Activated naive CD8-positive, alpha-beta T cell treated with anti-CD3 and anti-CD28 coated beads, Interleukin-2, amount 10 ng/mL, durations not matched to agents 7 days and 5 days (primary cell): Measurements from ENCODE around the gene NDUFS7. TPM values are rescaled to one million over a fixed set of nuclear protein-coding genes. Genes with fewer than 3 reads are reported as not detected.

Experiments
- ATAC-seq: fragments of 150-1000 bp; cut with Tn5 transposase; one replicate; pipeline ENCODE4 v1.10.0; 2021; ENCODE audit warnings: low read depth, moderate library complexity
- POLR2A ChIA-PET: fragments of 350-600 bp; sonication (Branson Sonifier 250); formaldehyde crosslinking; loops from one replicate; lab custom pipeline; 2021; ENCODE audit warnings: antibody characterized with exemption; lab: Charles Lee
- DNase-seq: peaks from one replicate; pipeline ENCODE4 v3.0.0; 2021
- H3K27ac Mint-ChIP-seq: one replicate; pipeline ENCODE4 v1.8.0; 2022; ENCODE audit warnings: mild to moderate bottlenecking, mixed read lengths
- H3K27me3 Mint-ChIP-seq: one replicate; pipeline ENCODE4 v1.8.0; 2022; ENCODE audit warnings: mild to moderate bottlenecking, moderate library complexity, mixed read lengths
- H3K36me3 Mint-ChIP-seq: one replicate; pipeline ENCODE4 v1.8.0; 2021; ENCODE audit warnings: mild to moderate bottlenecking, mixed read lengths
- H3K4me1 Mint-ChIP-seq: one replicate; pipeline ENCODE4 v1.8.0; 2021; ENCODE audit warnings: mixed read lengths
- H3K4me3 Mint-ChIP-seq: one replicate; pipeline ENCODE4 v1.8.0; 2022; ENCODE audit warnings: mild to moderate bottlenecking, moderate library complexity, mixed read lengths
- H3K9me3 Mint-ChIP-seq: one replicate; pipeline ENCODE4 v1.8.0; 2021; ENCODE audit warnings: mixed read lengths
- total RNA-seq, 2 experiments: library from RNA; stranded (reverse); gene quantifications; one replicate each; pipeline ENCODE4 v1.2.3, GENCODE V29; 2021

Gene NDUFS7
- total RNA-seq, 2 experiments from 2014 or later: 103 to 106 TPM

DNA sequence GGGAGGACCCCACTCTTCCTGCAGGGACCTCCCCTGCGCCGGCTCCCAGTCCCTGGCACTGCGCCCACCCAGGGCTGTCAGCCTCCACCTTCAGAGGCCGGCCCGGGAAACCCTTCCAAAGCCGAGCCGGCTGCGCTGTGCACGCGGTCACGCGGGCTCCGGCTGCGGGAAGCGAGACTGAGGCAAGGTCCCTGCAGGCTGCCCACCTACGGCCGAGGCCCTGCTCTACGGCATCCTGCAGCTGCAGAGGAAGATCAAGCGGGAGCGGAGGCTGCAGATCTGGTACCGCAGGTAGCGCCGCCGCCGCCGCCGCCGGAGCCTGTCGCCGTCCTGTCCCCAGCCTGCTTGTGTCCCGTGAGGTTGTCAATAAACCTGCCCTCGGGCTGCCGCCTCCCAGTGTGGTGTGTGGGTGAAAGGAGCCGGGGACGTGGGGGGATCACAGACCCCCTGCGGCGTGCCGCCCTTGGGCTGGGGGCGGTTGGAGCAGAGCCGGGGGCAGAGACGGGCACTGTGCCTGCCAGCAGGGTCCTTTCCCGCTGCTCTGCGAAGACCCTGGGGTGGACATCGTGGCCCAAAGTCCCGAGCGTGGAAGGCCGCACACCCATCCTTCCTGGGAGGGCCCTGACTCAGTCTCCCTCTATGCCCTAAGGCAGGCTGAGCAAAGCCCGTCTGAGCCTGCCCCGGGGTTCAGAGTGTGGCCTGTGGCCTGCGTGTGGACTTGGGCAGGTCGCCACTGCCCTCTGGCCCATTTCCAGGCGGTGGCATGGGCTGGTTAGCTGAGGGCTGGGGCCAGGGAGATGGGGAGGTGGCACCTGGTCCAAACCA lies 11.7 kb downstream of the NDUFS7 start:
- Mint-ChIP-seq H3K9me3 (no peaks in the 10 kb centered on the region), H3K4me3 (no peak overlapping the region), H3K27ac (no peak overlapping the region), H3K4me1 (peaks cover 2% of the 10 kb centered on the region), H3K27me3 (no peaks in the 10 kb centered on the region), H3K36me3 (peaks cover 2% of the 10 kb centered on the region)
- POLR2A ChIA-PET: no interaction called here
- DNase-seq (no peak), ATAC-seq (no peak)

GRCh38 chr19:1396019-1396767 lies 12.5 kb downstream of the NDUFS7 start:
- Mint-ChIP-seq H3K4me3 (no peak overlapping the region), H3K27ac (no peak overlapping the region), H3K9me3 (no peaks in the 10 kb centered on the region), H3K36me3 (peaks cover 2% of the 10 kb centered on the region), H3K27me3 (no peaks in the 10 kb centered on the region), H3K4me1 (peaks cover 2% of the 10 kb centered on the region)
- POLR2A ChIA-PET: interaction anchor here (3.1 kb wide), 1 partner anchor 127 kb away, joined by 10 read pairs; the partner anchor contains the start of gene CIRBP
- ATAC-seq (no peak), DNase-seq (no peak)

GRCh38 chr19:1396768-1397679 lies 13.3 kb downstream of the NDUFS7 start:
- no peak overlapping the region for H3K4me3 Mint-ChIP-seq

GRCh38 chr19:1397838-1398237 lies 14.1 kb downstream of the NDUFS7 start:
- Mint-ChIP-seq H3K36me3 (peaks cover 2% of the 10 kb centered on the region), H3K4me1 (peaks cover 4% of the 10 kb centered on the region), H3K27ac (no peak overlapping the region), H3K9me3 (no peaks in the 10 kb centered on the region), H3K27me3 (peaks cover 2% of the 10 kb centered on the region), H3K4me3 (no peak overlapping the region)
- ATAC-seq (no peak), DNase-seq (no peak)
- POLR2A ChIA-PET: interaction anchor here (0.6 to 3.1 kb wide), 2 partner anchors 128 to 996 kb away, joined by 5 to 10 read pairs; partner anchors contain the start of gene CIRBP

More at GRCh38 chr19:1396768-1397679, 13.3 kb downstream of the NDUFS7 start:
- DNase-seq (no peak), ATAC-seq (no peak)
- no peaks in the 10 kb centered on the region for H3K9me3 Mint-ChIP-seq
- peaks cover 2% of the 10 kb centered on the region for H3K4me1 Mint-ChIP-seq
- POLR2A ChIA-PET: interaction anchor here (3.1 kb wide), 1 partner anchor 128 kb away, joined by 10 read pairs; the partner anchor contains the start of gene CIRBP
- no peak overlapping the region for H3K27ac Mint-ChIP-seq
- no peaks in the 10 kb centered on the region for H3K27me3 Mint-ChIP-seq
- H3K36me3 Mint-ChIP-seq: peaks cover 2% of the 10 kb centered on the region

- peaks cover 5% of the 10 kb centered on the region for H3K4me1 Mint-ChIP-seq
- ATAC-seq (no peak), DNase-seq (no peak)
- POLR2A ChIA-PET: interaction anchor here (3.1 kb wide), 1 partner anchor 130 kb away, joined by 10 read pairs; the partner anchor contains the start of gene CIRBP
- H3K4me3 Mint-ChIP-seq: no peak overlapping the region
- no peaks in the 10 kb centered on the region for H3K9me3 Mint-ChIP-seq
- peaks cover 4% of the 10 kb centered on the region for H3K27me3 Mint-ChIP-seq
- no peak overlapping the region for H3K27ac Mint-ChIP-seq
- H3K36me3 Mint-ChIP-seq: peaks cover 2% of the 10 kb centered on the region
These were observed 15.4 kb downstream of the NDUFS7 start for GRCh38 chr19:1399079-1399478.

DNA sequence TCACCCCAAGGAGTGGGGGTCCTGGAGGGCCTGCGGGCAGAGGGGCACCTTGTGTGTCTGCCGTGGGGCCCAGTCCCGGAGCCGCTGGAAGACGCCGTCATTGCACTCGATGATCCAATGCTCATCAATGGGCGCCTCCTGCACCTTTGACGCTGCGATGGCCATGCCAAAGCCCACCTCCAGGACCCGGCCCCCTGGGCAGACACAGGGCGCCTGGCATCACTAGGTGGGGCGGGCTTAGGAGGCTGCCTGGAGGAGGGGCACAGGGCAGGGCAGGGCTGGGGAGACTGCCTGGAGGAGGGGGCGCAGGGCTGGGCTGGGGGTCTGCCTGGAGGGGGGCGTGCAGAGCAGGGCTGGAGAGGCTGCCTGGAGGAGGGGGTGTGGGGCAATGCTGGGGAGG lies 16.0 kb downstream of the NDUFS7 start:
- Mint-ChIP-seq H3K27me3 (peaks cover 4% of the 10 kb centered on the region), H3K36me3 (no peaks in the 10 kb centered on the region), H3K27ac (no peak overlapping the region), H3K9me3 (no peaks in the 10 kb centered on the region), H3K4me1 (peaks cover 5% of the 10 kb centered on the region), H3K4me3 (no peak overlapping the region)
- DNase-seq: no peak
- no peak for ATAC-seq
- POLR2A ChIA-PET: no interaction called here

DNA sequence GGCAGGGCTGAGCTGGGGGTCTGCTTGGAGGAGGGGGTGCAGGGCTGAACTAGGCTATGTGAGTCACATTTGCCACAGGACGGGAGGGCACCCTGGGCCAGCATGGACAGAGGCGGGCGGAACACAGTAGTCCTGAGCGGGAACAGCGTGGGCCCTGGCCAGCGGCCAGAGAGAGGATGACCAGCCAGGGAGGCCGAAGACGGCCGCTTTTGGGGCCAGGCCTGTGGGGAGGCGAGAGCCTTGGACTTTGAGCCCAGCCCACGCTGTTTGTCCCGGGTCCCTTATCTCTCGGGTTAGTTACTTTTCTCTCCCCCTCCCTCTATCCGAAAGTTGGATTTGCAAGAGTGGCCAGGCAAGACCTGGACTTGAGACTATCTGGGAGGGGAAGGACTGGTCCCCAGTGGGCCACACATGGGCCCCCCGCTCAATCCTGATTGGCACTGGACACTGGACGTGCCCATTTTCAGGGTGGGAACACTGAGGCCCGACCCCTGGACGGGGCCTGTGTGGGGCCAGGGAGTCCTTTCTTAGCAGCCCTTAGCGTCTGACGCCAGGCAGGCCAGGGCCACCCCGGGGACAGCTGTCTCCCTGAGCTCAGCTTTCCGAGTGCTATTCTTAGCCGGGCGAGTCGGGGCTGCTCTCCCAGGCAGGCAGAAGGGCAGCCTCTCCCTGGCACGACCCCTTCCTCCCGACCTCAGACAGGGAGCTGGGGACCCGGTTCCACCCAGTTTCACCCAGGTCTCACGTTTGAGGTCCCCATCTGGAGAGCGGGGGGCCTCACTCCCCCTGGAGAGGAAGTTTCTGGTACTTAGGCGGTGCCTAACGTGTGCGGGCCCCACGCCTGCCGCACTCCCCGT lies 16.8 kb downstream of the NDUFS7 start:
- no peak for DNase-seq
- POLR2A ChIA-PET: no interaction called here
- H3K4me1 Mint-ChIP-seq: peaks cover 7% of the 10 kb centered on the region
- ATAC-seq: peak; percentile 21
- H3K27me3 Mint-ChIP-seq: peaks cover 4% of the 10 kb centered on the region
- H3K9me3 Mint-ChIP-seq: no peaks in the 10 kb centered on the region
- no peak overlapping the region for H3K27ac Mint-ChIP-seq
- H3K36me3 Mint-ChIP-seq: no peaks in the 10 kb centered on the region
- peak overlapping the region; percentile 69 for H3K4me3 Mint-ChIP-seq

- POLR2A ChIA-PET: interaction anchor here (0.5 kb wide), 1 partner anchor 492 kb away, joined by 3 read pairs; no protein-coding TSS in a partner anchor
- H3K27me3 Mint-ChIP-seq: peaks cover 4% of the 10 kb centered on the region
- H3K9me3 Mint-ChIP-seq: no peaks in the 10 kb centered on the region
- peaks cover 6% of the 10 kb centered on the region for H3K4me1 Mint-ChIP-seq
- no peak within 1 kb of the TSS for H3K27ac Mint-ChIP-seq
- no peaks in the 10 kb centered on the region for H3K36me3 Mint-ChIP-seq
- peak within 1 kb of the TSS; percentile 69 for H3K4me3 Mint-ChIP-seq
- ATAC-seq (peak; percentile 59), DNase-seq (peak; percentile 77)
These were observed 17.6 kb downstream of the NDUFS7 start, which contains the start of gene GAMT for GRCh38 chr19:1401138-1401888. Gene GAMT, minus strand, starts transcription at chr19:1401542. Its CDS starts 66 bp downstream, at chr19:1401476.

DNA sequence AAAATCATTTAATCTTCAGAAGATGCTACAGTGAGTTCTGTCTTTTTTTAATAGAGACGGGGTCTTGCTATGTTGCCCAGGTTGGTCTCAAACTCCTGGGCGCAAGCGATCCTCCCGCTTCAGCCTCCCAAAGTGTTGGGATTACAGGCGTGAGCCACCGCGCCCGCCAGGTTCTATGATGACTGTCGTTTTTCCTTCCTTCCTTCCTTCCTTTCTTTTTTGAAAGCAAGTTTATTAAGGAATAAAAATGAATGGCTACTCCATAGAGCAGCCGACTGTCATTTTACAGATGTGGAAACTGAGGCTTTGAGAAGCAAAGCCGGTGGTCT lies 18.1 kb downstream of the NDUFS7 start:
- Mint-ChIP-seq H3K27me3 (peaks cover 4% of the 10 kb centered on the region), H3K4me1 (peaks cover 10% of the 10 kb centered on the region), H3K27ac (no peak overlapping the region), H3K36me3 (no peaks in the 10 kb centered on the region), H3K9me3 (no peaks in the 10 kb centered on the region), H3K4me3 (peak overlapping the region; percentile 68)
- POLR2A ChIA-PET: interaction anchor here (0.5 kb wide), 1 partner anchor 492 kb away, joined by 3 read pairs; no protein-coding TSS in a partner anchor
- ATAC-seq (no peak), DNase-seq (no peak)

DNA sequence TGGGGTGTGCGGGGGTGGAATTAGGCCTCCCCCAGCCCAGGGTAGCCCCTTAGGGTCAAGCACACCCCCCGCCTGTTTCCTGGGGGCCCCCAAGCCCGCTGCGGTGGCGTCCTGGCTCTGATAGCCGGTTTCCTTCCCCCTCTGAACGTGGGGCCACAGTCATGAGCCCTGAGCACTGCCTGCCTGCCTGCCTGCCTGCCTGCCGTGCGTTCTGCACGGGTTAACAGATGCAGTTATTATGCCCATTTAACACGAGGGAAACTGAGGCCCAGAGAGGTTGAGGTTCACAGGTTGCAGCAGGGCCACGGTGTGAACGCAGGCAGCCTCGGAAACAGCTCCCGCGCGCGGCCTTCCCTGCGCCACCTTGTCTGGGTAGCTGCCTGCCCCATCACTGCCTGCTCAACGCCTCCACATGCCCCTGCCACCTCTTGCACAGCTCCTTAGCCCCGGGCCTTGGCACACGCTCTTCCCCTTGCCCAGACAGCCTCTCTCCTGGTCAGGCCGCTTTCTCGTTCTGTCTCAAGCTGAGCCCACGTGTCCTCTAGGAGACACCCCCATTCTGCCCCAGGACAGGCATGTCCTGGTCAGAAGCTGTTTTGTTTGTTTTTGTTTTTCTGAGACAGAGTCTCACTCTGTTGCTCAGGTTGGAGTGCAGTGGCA lies 18.8 kb downstream of the NDUFS7 start:
- H3K36me3 Mint-ChIP-seq: no peaks in the 10 kb centered on the region
- H3K4me3 Mint-ChIP-seq: peak overlapping the region; percentile 67
- H3K27me3 Mint-ChIP-seq: peaks cover 4% of the 10 kb centered on the region
- no peaks in the 10 kb centered on the region for H3K9me3 Mint-ChIP-seq
- H3K27ac Mint-ChIP-seq: no peak overlapping the region
- H3K4me1 Mint-ChIP-seq: peaks cover 10% of the 10 kb centered on the region
- DNase-seq: no peak
- POLR2A ChIA-PET: interaction anchor here (0.7 to 1.4 kb wide), 3 partner anchors 19 to 40 kb away, joined by 3 to 6 read pairs (median 4); no protein-coding TSS in a partner anchor
- ATAC-seq: no peak
